HTR-8/SVneo (cell line): ENCODE results near the gene FYCO1.

ENCODE experiments used
- DNase-seq: peaks from one replicate; pipeline ENCODE4 v3.0.0; 2011; ENCODE audit warnings: low spot score, mixed read lengths; ENCODE audit not compliant: insufficient read length
- FAIRE-seq: peaks from 2 replicates; lab custom pipeline; 2011; peaks lifted over from hg19 to GRCh38; lab: Jason Lieb, UNC

Gene FYCO1

DNA sequence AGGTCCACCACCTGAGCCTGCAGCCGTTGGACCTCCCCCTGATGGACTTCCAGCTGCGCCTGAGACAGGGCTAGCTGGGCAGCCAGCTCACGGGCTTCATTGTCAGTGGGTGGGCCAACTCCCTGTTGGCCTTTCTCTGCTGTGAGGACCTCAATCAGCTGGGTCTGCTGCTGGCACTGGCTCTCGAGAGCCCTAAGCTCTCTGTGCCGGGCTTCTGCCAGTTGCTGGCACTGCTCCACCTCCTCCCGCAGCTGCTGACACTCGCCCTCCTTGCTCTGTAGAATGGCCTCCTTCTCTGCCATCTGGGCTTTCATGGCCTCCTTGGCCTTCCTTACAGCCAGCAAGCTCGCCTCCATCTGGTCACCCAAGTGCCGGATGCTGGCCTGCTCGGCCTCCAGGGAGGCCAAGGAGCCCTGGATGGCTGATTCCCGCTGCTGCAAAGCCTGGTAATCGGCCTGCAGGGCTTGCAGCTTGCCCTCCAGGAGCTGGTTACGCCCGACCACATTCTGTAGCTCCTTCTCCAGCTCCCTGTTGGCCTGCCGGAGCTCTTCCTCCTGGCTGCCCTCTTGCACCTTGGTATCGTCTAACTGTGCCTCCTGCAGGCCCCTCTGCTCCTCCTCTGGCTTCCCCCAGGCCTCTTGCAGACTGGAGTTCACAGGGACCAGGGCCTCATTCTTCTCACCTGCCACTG lies 28.5 kb downstream of the FYCO1 start:
- no peak for DNase-seq
- no peak for FAIRE-seq

DNA sequence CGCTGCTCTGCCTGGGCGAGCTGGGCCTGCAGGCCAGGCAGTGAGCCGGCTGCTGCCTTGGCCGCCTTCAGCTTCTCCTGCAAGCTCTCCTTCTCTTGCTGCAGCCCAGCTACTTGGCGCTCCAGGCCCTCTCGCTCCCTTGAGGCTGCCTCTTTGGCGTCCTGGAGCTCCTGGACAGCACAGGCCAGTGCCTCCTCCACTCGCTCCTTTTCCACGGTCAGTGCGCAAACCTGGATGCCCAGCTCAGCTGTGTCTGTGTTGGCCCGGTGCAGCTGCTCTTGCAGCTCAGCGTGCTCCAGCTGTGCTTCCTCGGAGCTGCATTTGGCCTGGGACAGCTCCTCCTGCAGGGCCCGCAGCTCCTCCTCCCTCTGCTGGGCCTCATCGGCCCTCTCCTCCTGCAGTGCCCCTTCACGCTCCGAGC lies 29.2 kb downstream of the FYCO1 start:
- FAIRE-seq = no peak
- DNase-seq = no peak

DNA sequence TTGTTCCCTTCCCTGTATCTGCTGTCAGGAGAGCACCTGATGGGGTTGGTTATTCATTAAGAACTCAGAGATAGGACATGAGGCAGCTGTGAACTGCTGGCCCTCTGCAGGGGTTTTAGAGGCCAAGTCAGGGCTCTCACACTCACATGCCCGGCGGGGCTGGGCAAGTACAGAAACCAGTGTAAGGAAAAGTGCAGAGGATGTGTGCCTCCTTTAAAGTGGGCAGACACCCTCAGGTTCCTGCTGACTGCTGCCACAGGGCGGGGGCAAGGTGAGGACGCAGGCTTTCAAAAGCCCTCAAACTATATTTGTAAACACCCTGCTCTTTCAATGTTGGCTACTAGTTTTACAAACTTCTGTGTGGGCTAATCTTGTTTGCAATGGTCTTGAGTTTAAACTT lies 30.0 kb downstream of the FYCO1 start:
- no peak for DNase-seq
- FAIRE-seq = no peak

DNA sequence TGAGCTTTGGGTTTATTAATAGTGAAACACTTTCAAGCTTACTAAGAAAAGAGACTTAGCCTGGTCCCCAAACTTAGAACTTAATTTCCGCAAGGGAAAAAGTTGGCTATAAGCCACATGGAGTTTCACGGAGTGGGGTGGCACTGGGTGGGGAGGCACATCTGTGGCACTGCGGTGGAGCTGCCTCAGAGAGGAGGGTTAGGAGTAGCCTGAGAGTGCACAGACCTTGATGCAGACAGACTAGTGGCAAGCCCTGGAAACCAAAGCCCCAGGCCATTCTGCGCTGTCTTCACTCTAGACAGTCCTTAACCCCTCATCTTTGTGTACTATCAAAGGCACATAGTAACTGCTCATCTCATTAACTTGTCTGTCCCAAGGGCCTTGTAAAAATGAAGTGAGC lies 30.4 kb downstream of the FYCO1 start:
- DNase-seq (no peak), FAIRE-seq (no peak)

DNA sequence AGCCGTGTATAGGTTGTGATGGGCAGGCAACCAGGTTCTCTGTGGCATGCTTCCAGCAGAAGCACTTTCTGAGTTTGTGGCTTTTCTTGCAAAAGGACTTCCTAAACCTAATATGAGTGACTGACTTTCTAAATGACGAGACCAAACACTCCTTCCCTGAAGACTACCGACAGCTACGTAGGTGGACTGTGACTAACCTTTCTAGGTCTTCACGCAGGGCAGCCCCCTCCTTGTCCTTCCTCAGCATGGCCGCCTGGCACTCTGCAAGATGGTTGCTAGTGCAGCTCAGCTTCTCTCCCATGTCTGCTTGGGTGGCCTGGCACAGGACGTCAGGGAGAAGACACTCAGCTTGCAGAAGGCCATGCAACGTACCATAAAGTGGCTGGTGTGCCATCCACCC lies 31.5 kb downstream of the FYCO1 start:
- FAIRE-seq = peak; percentile 9
- no peak for DNase-seq

DNA sequence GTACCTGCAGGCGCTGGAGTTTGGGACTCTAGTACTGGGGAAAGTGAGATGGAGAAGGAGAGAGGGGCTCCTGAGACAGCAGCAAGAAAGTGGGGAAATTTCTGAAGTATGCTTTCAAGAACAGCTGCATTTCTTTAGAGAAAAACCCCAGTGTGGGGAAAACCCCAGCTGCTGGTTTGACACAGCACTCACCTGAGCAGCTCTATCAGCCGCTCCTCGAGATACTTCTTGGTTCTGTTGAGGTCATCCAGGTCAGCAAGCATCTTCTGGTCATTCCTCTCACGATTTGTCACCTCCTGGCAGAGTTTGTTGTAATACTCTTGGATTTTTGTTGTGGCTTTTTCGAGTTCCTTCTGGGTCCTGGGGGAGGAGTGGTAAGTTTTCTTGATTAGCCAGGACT lies 33.6 kb downstream of the FYCO1 start:
- no peak for DNase-seq
- no peak for FAIRE-seq

DNA sequence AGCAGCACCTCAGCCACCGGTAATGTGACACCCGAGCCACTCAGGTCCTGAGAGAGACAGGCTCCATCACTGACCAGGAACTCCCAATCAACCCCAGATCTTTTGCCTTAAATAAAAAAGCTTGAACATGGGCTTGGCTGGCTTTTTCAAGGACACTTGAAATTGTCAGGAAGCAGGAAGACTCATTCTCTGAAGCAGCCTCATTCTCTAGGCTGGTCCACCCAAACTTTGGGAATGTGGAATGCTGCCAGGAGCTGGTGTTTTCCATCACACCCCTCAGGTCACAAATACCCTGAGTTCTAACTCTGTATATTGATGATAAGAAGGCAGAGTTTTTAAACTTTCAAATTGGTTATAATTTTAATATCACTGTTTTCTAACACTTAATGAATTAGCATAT lies 35.3 kb downstream of the FYCO1 start:
- no peak for FAIRE-seq
- no peak for DNase-seq

DNA sequence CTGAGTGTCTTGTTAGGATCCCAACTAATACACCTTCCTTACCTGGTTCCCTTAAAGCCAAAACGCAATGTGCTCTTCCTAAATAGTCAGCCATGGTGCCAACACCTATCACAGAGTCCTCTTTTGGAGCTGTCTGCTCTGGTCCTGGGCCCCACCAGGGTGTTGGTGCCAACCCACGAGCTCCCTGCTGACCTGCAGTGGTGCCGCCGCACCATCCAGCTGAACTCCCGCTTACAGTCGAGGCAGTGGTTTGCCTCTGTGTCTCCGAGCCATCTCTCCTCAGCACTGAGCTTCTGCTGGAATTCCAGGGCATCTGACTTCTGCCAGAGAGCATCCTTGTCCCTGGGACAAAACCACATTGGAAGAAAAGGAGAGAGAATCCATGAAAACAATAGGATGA lies 36.4 kb downstream of the FYCO1 start:
- no peak for FAIRE-seq
- no peak for DNase-seq

DNA sequence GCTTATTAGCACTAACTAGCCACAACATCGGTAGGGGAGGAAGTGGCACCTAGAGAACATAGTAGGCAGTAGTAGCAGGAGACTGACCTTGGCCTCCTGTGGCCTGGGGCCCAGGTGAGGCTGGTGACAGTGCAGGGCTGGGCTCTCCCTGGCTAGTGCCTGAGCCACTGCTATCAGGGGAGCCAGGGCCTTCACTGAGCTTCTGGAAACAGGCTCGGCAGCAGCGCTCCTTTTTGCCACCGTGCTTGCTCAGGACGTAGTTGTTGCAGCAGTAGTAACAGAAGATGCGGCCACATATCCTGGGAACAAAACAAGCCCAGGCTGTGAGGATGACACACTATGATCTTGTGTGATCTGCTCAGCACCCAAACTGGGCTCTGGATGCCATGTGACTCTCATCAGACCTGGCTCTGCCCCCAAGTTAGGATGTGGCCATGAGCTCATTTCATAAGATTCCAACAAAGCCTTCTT lies 37.3 kb downstream of the FYCO1 start:
- no peak for DNase-seq
- no peak for FAIRE-seq

DNA sequence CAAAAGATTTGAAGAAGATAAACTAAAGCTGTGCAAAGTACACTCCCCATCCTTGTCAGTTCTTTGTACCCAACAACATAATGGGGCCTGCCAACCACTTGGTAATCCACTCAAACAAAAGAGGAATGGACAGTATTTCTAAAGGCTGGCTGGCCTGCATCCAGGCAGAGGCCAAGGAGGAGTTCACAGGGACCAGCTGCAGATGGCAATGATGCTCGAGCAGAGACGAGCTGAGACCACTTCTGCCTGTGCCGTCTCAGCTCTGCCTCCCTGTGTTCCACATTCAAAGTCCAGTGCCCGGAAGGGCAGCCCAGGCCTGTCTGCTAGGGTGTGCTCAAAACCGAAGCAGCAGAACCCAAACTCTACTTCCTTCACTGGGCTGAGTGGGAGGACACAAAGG lies 38.0 kb downstream of the FYCO1 start:
- no peak for DNase-seq
- FAIRE-seq = no peak

DNA sequence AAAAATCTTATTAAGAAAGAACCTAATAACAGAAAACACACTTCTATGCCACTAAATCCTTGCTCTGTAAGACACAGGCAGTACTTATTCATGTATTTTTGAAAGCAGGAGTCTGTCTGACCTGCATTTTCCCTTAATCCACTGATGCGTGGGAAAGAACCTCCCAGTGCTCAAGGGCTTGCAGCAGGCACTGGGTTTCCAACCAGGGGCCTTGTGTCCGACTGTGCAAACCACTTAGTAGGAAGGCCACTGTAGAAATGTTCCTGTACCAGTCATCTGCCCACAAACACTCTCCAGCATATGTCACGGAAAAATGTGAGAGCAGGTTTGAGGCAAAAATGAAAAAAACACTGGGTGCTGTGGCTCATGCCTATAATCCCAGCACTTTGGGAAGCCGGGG lies 39.9 kb downstream of the FYCO1 start:
- DNase-seq (no peak), FAIRE-seq (no peak)

DNA sequence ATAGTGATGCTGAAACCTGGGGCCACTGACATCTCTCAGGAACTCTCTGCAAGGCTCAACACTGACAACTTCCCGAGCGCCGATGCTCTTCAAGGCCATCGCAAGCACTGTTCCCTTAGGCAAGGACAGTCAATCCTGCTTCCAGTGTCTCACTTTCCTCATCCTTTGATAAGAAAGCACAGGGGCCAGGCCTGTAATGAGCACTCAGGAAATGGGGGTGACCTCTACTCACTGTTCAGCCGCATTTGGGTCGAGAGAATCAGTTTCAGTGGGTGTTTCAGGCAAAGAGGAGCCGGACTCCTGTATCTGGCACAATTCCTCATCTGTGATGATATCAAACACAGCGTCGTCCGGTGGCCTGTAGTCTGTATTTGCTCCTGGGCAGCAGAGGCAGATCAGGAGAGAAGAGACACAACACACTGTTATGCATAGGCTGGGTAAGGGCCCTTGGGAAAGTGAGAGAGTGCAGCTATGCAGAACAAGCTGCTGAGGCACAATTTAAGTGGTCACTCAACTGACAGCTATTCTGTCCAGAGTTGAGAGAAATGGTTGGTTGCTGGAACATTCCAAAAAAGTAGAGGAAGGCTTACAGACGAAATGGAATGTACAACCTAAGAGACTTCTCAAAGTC lies 40.5 kb downstream of the FYCO1 start:
- FAIRE-seq = no peak
- DNase-seq = no peak

DNA sequence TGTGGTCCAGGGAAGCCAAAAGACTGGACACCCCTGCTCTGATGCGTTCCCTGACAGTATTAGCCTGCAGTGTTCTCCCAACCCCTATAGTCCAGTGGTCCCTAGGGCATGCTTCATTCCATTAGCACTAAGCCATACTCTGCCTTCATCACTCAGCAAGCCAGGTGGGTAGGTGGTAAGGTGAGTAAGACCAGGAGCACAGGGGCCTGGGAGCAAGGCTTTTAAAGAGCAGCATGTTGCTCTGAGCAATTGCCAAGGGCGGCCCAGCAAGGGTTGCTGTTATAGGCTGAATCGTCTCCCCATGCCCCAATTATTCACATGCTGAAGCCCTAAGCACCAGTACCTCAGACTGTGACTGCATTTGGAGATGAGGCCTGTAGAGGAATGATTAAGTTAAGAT lies 41.3 kb downstream of the FYCO1 start:
- DNase-seq = no peak
- FAIRE-seq = no peak

DNA sequence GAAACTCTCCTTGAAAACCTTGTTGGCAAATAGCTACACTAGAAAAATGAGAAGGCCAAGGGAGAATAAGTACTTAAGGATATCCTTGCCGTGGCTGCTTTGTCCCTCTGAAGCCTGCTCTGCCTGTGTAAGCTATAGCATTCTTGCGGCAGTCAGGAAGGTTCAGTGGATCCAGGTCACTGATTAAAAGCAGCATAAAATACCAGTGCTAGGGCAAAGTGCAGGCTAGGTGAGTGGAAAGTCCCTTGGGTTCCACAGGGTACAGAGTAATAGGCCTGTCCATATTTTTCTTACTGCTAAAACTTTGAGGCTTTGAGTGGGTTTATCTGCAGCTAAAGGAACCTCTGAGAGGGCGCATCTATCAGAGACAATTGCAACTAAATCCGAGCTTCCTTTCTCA lies 42.1 kb downstream of the FYCO1 start:
- DNase-seq (no peak), FAIRE-seq (no peak)

DNA sequence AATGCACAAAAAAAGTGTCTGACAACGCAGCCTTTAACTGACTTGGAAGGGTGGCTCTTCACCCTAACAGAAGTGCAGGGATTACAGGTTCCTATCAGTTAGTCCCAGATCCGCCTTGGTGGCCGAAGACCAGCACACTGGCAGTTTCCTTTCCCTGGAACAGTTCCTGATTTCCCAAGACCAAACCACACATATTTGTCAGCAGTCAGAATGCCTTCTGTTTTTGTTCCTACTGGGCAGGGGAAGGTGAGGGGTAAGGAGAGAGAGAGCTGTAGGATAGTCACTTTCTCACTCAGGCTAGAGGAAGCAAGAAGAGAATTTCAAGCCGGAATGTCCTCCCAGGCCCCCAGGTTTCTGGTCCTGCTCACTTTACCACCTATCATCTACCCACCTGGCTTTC lies 43.2 kb downstream of the FYCO1 start:
- DNase-seq = no peak
- FAIRE-seq = no peak

DNA sequence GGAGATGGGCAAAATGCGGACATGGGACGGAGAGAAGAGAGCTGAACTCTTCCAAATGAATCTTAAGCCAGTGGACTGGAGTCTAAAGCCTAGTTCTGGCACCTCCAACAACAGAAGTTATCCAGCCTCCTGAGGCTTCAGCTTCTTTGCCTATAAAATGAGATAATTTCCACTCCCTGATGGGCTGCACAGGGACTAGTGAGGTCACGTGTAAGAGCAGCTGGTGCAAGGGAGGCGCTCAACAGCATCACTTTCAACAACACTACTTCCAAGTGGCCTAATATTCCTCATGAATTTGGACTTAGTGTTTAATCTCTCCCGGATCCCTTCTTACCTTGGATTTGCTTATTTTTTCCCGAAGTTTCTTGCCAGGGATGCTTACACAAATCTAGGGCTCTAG lies 43.7 kb downstream of the FYCO1 start:
- no peak for FAIRE-seq
- DNase-seq = no peak

DNA sequence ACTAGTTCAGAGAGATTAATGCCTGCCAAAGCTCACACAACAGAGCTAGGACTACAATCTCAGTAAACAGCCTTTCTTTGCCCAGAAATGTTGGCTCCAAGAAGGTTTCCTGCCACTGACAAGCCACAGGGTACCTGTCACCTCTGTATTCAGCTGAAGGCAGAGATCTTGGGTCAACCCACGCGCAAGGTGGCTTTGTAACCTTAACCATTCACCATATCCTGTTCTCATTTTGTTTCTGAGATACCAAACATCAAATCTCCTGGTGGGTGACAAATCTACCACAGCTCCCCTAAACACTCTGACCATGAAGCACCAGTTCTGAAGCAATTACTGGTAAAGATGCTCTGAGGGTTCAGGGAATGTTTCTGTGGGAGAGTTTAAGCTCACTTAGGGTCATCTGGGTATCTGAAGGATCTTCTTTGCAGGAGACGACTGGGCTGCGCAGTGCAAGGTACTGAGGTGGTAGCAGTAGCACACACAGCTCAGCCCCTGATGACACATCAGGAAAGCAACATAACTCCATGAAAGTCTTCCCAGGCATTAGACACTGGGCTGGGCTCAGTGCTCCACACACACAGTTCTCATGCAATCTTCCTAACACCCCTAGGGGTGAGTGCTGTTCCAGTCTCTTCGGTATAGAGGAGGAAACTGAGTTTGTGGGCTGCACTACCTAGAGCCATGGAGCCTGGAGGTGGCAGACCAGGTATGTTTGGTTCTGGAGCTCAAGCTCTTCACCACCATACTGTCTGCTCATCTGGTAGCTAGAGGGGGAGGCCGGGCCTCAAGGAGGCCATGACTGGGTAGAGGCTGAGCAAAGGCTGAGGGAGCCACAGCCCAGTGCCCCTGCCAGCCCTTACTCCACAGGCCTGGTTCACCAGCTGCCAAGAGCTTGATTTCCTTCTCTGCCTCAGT lies 44.7 kb downstream of the FYCO1 start:
- FAIRE-seq (no peak), DNase-seq (no peak)

DNA sequence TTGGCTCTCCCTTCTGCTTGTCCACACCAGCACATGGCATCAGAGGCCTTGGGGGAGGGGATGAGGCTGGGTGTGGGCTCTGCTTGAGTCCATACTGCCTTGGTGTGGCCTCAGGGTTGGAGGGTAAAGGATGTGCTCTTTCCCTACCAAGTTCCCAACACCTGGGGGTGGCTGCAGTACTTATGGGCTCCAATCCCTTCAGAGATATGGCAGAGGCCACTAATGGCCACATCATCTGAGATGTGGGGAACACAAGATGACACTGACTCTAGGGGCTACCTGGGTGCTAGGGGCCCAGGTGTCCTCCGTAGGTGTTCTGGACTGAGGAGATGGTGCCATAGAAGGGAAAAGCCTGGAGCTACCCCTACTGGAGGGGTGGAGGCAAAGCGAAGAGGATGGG lies 45.5 kb downstream of the FYCO1 start:
- DNase-seq (no peak), FAIRE-seq (no peak)

DNA sequence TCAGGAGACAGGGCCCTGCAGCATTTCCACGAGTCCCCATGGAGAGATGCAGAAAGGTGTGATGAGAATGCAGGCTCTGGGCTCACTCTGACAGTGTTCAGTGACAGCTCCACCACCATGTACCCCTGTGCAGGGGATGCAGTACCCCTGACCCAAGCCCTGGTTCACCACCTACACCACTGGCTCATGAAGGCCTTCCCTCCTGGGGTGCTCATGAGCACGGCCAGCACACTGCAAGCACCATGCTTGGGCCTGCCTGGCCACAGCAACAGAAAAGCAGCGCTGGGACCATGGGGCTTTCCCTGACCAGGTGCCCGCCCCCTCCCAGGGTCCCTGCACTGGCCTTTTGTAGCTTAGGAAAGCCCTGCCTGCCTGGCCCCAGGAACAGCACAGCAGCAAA lies 46.2 kb downstream of the FYCO1 start:
- DNase-seq = no peak
- no peak for FAIRE-seq

DNA sequence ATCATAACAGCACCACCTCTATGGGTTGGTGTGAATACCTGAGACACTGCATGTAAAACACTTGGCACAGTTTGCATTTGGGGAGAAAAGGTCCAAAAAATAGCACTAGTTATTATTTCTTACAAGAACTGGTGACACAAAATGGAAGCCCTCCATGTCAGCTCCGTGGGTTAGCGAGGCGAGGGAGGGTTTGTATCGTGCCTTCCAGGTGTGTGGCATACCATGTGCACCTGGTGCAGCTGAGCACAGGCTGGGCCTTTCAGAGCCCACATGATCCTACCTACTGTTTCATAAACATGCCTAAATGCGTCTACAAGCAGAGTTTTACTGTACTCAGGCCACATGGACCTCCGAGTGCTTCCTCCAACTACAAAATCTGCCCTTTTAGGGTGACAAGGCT lies 46.7 kb downstream of the FYCO1 start:
- FAIRE-seq (no peak), DNase-seq (no peak)

DNA sequence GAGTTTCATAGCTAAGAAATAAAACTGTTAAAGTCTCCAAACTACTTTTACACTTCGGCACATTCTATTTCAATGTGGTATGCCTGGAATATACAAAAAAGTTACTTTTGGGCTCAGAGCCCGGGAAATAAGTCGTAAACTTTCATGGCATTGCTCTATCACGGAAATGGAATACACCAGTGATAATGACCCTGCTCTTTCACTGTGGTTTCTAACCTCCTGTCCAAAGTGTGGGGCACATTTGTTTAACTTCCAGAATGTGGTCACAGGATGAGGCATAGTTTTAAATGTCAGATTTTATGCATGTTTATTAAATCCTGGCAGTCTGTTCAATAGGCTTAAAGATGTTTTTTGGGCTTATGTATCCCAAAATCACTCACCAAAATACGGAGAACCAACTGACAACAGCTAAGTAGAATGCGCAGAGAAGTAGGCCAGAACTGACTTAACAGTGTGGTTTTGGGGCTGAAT lies 47.3 kb downstream of the FYCO1 start:
- FAIRE-seq (no peak), DNase-seq (no peak)
